ENCODE measurements around the gene RPF1. TPM values are rescaled to one million over a fixed set of nuclear protein-coding genes. Genes with fewer than 3 reads are reported as not detected.

Gene RPF1
- total and polyA plus RNA-seq, 2 of the 4 experiments (the other 2 are of a cell fraction), result 28.4 to 30.3 TPM

DNA sequence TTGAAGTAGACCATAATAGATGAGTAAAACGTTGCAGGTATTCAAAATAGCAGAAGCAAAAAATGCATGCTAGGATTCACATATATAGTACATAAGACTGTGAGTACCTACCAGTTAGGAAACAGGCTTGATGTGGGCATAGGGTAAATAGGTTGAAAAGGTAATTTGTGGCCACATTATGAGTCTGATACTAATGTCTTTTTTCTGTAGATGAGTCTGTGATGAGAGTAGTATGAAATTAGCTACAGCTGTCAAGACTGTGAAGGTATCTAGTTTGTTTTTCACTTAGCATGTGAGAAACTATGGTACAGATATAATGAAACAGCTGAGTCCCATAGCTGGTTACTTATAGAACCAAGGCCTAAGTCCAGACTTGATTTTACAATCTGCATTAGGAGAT lies 14.7 kb downstream of the RPF1 start:
- BruUV-seq (replicated peaks), result no TSS peak
- Histone ChIP-seq H3K14ac (replicated peaks; ENCODE audit: low read depth, low read length) (no peak overlapping the region), H2AK5ac (ENCODE audit: low read depth, low read length) (no peak overlapping the region), H3K4me1 (ENCODE audit: control insufficient read depth, insufficient read depth, low read length) (peaks cover 3% of the 10 kb centered on the region), H2AFZ (replicated peaks; ENCODE audit: low read length, poor library complexity) (no peak overlapping the region), H3K56ac (ENCODE audit: extremely low read depth, insufficient read depth, low read length) (no peak overlapping the region), H2BK20ac (ENCODE audit: low read depth, low read length) (no peak overlapping the region), H3K27me3 (ENCODE audit: control insufficient read depth, insufficient read depth, low read length) (no peaks in the 10 kb centered on the region), H4K91ac (ENCODE audit: insufficient read depth, low read depth, low read length) (no peak overlapping the region), H2BK5ac (ENCODE audit: low read depth, low read length, poor library complexity, severe bottlenecking) (no peak overlapping the region), H3K18ac (ENCODE audit: low read depth, low read length) (no peak overlapping the region), H3K4ac (ENCODE audit: low read depth, low read length) (no peak overlapping the region), H3K36me3 (ENCODE audit: control insufficient read depth, insufficient read depth, low read length) (peaks cover 29% of the 10 kb centered on the region), H2BK120ac (ENCODE audit: low read depth, low read length) (no peak overlapping the region), H2AK9ac (replicated peaks; ENCODE audit: low read depth, low read length, poor library complexity) (no peak overlapping the region), H3K79me1 (ENCODE audit: low read depth in 1 of 2, low read length in 2 of 2) (peaks cover 14 to 24% of the 10 kb centered on the region in 2 experiments; a peak in 3 of 4 replicates), H3K4me2 (ENCODE audit: low read depth, low read length) (no peak overlapping the region), H4K5ac (ENCODE audit: low read depth, low read length) (no peak overlapping the region), H3K9ac (ENCODE audit: low read depth, low read length) (no peak overlapping the region), H4K8ac (ENCODE audit: low read depth in 2 of 2, low read length in 2 of 2) (no peak overlapping the region), H2BK15ac (ENCODE audit: low read depth, low read length) (no peak overlapping the region), H3K27ac (ENCODE audit: insufficient read depth, low read length) (no peak overlapping the region), H3K23ac (ENCODE audit: low read depth, low read length) (no peak overlapping the region), H3K9me3 (ENCODE audit: control insufficient read depth, insufficient read depth, low read length) (no peaks in the 10 kb centered on the region), H4K20me1 (ENCODE audit: insufficient read depth, low read length) (no peaks in the 10 kb centered on the region), H3K9me1 (ENCODE audit: insufficient read depth, low read length) (peaks cover 3% of the 10 kb centered on the region; the same call in 1 of the 2 replicates), H3K4me3 (ENCODE audit: insufficient read depth, low read depth, low read length) (no peak overlapping the region)
- TF ChIP-seq RAD21 (IDR thresholded peaks at IDR 0.05; ENCODE audit: low read length) (no peak), CEBPB (IDR thresholded peaks at IDR 0.05; ENCODE audit: low read depth, low read length) (no peak), POLR2A (IDR thresholded peaks at IDR 0.05; ENCODE audit: low read depth, low read length) (no peak), RFX5 (IDR thresholded peaks at IDR 0.05; ENCODE audit: low read depth, low read length) (no peak), NFE2L2 (IDR thresholded peaks at IDR 0.05; ENCODE audit: low read depth, low read length) (no peak), CHD1 (IDR thresholded peaks at IDR 0.05; ENCODE audit: low read depth, low read length) (no peak), SMC3 (IDR thresholded peaks at IDR 0.05; ENCODE audit: low read depth, low read length) (no peak), RCOR1 (IDR thresholded peaks at IDR 0.05; ENCODE audit: insufficient replicate concordance, low read length) (no peak), BHLHE40 (IDR thresholded peaks at IDR 0.05; ENCODE audit: low read depth, low read length) (no peak), FOS (IDR thresholded peaks at IDR 0.05; ENCODE audit: low read depth, low read length) (no peak), MAZ (IDR thresholded peaks at IDR 0.05; ENCODE audit: borderline replicate concordance, low read depth, low read length) (no peak), MXI1 (IDR thresholded peaks at IDR 0.05; ENCODE audit: borderline replicate concordance, low read depth, low read length) (no peak), MAFK (IDR thresholded peaks at IDR 0.05; ENCODE audit: low read depth, low read length) (no peak)
- TF ChIP-seq, protein P1, sequence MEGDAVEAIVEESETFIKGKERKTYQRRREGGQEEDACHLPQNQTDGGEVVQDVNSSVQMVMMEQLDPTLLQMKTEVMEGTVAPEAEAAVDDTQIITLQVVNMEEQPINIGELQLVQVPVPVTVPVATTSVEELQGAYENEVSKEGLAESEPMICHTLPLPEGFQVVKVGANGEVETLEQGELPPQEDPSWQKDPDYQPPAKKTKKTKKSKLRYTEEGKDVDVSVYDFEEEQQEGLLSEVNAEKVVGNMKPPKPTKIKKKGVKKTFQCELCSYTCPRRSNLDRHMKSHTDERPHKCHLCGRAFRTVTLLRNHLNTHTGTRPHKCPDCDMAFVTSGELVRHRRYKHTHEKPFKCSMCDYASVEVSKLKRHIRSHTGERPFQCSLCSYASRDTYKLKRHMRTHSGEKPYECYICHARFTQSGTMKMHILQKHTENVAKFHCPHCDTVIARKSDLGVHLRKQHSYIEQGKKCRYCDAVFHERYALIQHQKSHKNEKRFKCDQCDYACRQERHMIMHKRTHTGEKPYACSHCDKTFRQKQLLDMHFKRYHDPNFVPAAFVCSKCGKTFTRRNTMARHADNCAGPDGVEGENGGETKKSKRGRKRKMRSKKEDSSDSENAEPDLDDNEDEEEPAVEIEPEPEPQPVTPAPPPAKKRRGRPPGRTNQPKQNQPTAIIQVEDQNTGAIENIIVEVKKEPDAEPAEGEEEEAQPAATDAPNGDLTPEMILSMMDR (conservative IDR thresholded peaks at IDR 0.05; ENCODE audit: low read depth, low read length), result no peak
- TF ChIP-seq, protein P2, sequence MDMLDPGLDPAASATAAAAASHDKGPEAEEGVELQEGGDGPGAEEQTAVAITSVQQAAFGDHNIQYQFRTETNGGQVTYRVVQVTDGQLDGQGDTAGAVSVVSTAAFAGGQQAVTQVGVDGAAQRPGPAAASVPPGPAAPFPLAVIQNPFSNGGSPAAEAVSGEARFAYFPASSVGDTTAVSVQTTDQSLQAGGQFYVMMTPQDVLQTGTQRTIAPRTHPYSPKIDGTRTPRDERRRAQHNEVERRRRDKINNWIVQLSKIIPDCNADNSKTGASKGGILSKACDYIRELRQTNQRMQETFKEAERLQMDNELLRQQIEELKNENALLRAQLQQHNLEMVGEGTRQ (IDR thresholded peaks at IDR 0.05; ENCODE audit: low read depth, low read length), result no peak
- TF ChIP-seq, protein P3, sequence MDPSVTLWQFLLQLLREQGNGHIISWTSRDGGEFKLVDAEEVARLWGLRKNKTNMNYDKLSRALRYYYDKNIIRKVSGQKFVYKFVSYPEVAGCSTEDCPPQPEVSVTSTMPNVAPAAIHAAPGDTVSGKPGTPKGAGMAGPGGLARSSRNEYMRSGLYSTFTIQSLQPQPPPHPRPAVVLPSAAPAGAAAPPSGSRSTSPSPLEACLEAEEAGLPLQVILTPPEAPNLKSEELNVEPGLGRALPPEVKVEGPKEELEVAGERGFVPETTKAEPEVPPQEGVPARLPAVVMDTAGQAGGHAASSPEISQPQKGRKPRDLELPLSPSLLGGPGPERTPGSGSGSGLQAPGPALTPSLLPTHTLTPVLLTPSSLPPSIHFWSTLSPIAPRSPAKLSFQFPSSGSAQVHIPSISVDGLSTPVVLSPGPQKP (IDR thresholded peaks at IDR 0.05; ENCODE audit: borderline replicate concordance, low read depth, low read length), result no peak
- dilution Hi-C loops (cut with HindIII; ENCODE audit: low sequenced_read_pairs, unreplicated experiment), result no loop called here
- intact Hi-C loops (cut with micrococcal nuclease), result no loop called here
- ATAC-seq (ENCODE audit: low read depth) (no peak), DNase-seq (no peak)
- ChIA-PET CTCF (interaction anchor here (0.6 kb wide), 1 partner anchor 12 kb away, joined by 5 read pairs; no protein-coding TSS in a partner anchor), POLR2A (ENCODE audit: unreplicated experiment) (no interaction called here)
- in situ Hi-C loops (cut with MboI; ENCODE audit: low sequenced_read_pairs), result no loop called here
- WGBS, 2 experiments (ENCODE audit: extremely low coverage in 2 of 2, insufficient read length in 1 of 2), result no CpG with 5 or more reads among the region's 1 CpG

Data from IMR-90 (cell line).